Tibial artery (tissue), 4 donors: ENCODE data around the gene KCNQ1.

Experiments
- DNase-seq, 2 donors: peaks; one replicate each; pipeline ENCODE4 v3.0.0-alpha.2; 2019
- H3K27ac ChIP-seq, 2 donors: fragments of 200-600 bp; sonication (generic) in 1 of 2; 1 replicate in 1 of 2; 2 replicates in 1 of 2; pipeline ENCODE4 v1.5.1; 2018 to 2019; ENCODE audit warnings: mild to moderate bottlenecking in 1 of 2
- H3K27me3 ChIP-seq, 2 donors: fragments of 200-600 bp; sonication (generic) in 1 of 2; one replicate each; pipeline versions ENCODE4 v1.5.1 to v1.6.0; 2016 to 2019
- H3K36me3 ChIP-seq, 3 donors: fragments of 200-600 bp; sonication (generic) in 2 of 3; one replicate each; pipeline ENCODE4 v1.5.1; 2016 to 2019; ENCODE audit warnings: mild to moderate bottlenecking in 2 of 3
- H3K4me1 ChIP-seq, 4 donors: fragments of 200-600 bp; sonication (generic) in 2 of 4; 1 replicate in 3 of 4; 2 replicates in 1 of 4; pipeline ENCODE4 v1.5.1; 2016 to 2019
- H3K4me3 ChIP-seq, 2 donors: fragments of 200-600 bp; sonication (generic) in 1 of 2; 1 replicate in 1 of 2; 2 replicates in 1 of 2; pipeline ENCODE4 v1.5.1; 2018 to 2019; ENCODE audit warnings: mild to moderate bottlenecking in 2 of 2
- H3K9me3 ChIP-seq, 3 donors: fragments of 200-600 bp; sonication (generic) in 1 of 3; one replicate each; pipeline ENCODE4 v1.5.1; 2016 to 2019
- CTCF ChIP-seq, 2 experiments: fragments of 200-600 bp in 1 of 2; fragments of 450-650 bp in 1 of 2; IDR thresholded peaks; one replicate each; pipeline ENCODE4 v1.5.1; 2017 to 2019; ENCODE audit warnings: antibody characterized with exemption in 2 of 2, mild to moderate bottlenecking in 1 of 2, moderate library complexity in 1 of 2
- intact Hi-C: fragments of 100-400 bp; cut with DNase I; formaldehyde crosslinking; loops from one replicate; pipeline ENCODE4 v1.15.0; 2023; ENCODE audit warnings: low total_unique reads

Gene KCNQ1

DNA sequence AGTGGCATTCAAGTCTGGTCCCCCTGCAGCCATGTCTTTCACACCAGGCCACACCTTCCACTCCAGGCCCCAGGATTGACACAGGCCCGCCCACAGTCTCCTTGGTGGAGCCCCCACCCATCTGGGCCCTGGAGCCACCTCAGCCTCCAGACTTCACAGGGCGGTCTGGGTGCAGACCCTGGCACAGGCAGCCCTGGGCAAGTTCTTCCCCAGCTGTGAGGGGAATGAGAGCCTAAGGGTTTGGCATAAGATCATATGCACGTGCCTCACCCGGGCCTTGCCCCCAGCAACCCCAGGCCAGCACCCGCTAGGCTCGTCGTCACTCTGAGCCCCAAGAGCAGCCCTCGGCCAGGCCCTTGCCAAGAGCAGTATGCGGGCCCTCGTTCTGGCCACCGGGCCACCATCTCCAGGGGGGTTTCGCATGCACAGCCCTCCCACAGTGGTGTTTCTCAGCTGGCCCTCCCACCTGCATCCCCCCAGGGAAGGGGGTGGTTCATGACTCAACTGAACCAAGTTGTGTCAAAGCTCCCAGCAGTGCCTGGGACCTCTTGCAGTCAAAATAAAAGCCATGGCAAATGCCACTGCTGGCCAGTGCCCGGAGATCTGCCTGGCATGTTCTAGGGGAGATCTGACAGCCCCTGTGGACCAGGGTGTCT lies 325.4 kb downstream of the KCNQ1 start:
- no peaks in the 10 kb centered on the region for H3K36me3 ChIP-seq
- intact Hi-C loops = loop anchor here (10.0 kb wide), 1 partner anchor 455 kb away; no protein-coding TSS in a partner anchor
- peak in 1 of 2 donors; percentile 54 for DNase-seq
- H3K9me3 ChIP-seq = no peaks in the 10 kb centered on the region
- no peak for TF ChIP-seq CTCF (IDR thresholded peaks at IDR 0.05)
- no peak overlapping the region for H3K4me3 ChIP-seq
- H3K27ac ChIP-seq = no peak overlapping the region
- H3K4me1 ChIP-seq = no peaks in the 10 kb centered on the region
- peaks cover 0 to 6% of the 10 kb centered on the region in 2 donors for H3K27me3 ChIP-seq

- H3K27me3 ChIP-seq = peaks cover 0 to 6% of the 10 kb centered on the region in 2 donors
- no peak for TF ChIP-seq CTCF (IDR thresholded peaks at IDR 0.05)
- no peaks in the 10 kb centered on the region for H3K4me1 ChIP-seq
- no peaks in the 10 kb centered on the region for H3K9me3 ChIP-seq
- intact Hi-C loops = loop anchor here (10.0 kb wide), 1 partner anchor 456 kb away; no protein-coding TSS in a partner anchor
- no peaks in the 10 kb centered on the region for H3K36me3 ChIP-seq
- H3K4me3 ChIP-seq = no peak overlapping the region
- no peak overlapping the region for H3K27ac ChIP-seq
- peak; percentile 13 to 58 for DNase-seq
Measured at GRCh38 chr11:2770761-2771301, 326.0 kb downstream of the KCNQ1 start.

- intact Hi-C loops = loop anchor here (10.0 kb wide), 1 partner anchor 457 kb away; no protein-coding TSS in a partner anchor
- Histone ChIP-seq H3K4me3 (no peak overlapping the region), H3K4me1 (peaks cover 0 to 2% (median under 1%) of the 10 kb centered on the region in 4 donors), H3K9me3 (no peaks in the 10 kb centered on the region), H3K27me3 (peaks cover 0 to 6% of the 10 kb centered on the region in 2 donors), H3K27ac (no peak overlapping the region), H3K36me3 (no peaks in the 10 kb centered on the region)
- DNase-seq = peak; percentile 10 to 57
- no peak for TF ChIP-seq CTCF (IDR thresholded peaks at IDR 0.05)
Measured at GRCh38 chr11:2771758-2772466, 327.1 kb downstream of the KCNQ1 start.

- Histone ChIP-seq H3K27ac (no peak overlapping the region), H3K9me3 (no peaks in the 10 kb centered on the region), H3K36me3 (no peaks in the 10 kb centered on the region), H3K27me3 (peaks cover 0 to 6% of the 10 kb centered on the region in 2 donors), H3K4me3 (no peak overlapping the region), H3K4me1 (peaks cover 0 to 8% (median 5%) of the 10 kb centered on the region in 4 donors)
- DNase-seq = peak in 1 of 2 donors; percentile 47
- intact Hi-C loops = loop anchor here (10.0 kb wide), 1 partner anchor 458 kb away; no protein-coding TSS in a partner anchor
- no peak for TF ChIP-seq CTCF (IDR thresholded peaks at IDR 0.05)
Measured at GRCh38 chr11:2772544-2773031, 327.8 kb downstream of the KCNQ1 start.

- Histone ChIP-seq H3K9me3 (no peaks in the 10 kb centered on the region), H3K27ac (no peak overlapping the region), H3K4me1 (peaks cover 0 to 27% (median 23%) of the 10 kb centered on the region in 4 donors), H3K36me3 (no peaks in the 10 kb centered on the region), H3K4me3 (no peak overlapping the region), H3K27me3 (peaks cover 0 to 2% of the 10 kb centered on the region in 2 donors)
- intact Hi-C loops = loop anchor here (5.0 to 10.0 kb wide), 3 partner anchors 67 to 460 kb away; partner anchors contain the start of gene CDKN1C
- DNase-seq = peak; percentile 15 to 45
- TF ChIP-seq CTCF (IDR thresholded peaks at IDR 0.05) = no peak
Measured at GRCh38 chr11:2774173-2775082, 329.6 kb downstream of the KCNQ1 start.
